HEK293 (cell line): ENCODE results near the gene COL1A1.

ENCODE experiments used
- EGR2 ChIP-seq: fragments of 450-650 bp; formaldehyde crosslinking; IDR thresholded peaks from 2 replicates; pipeline ENCODE4 v1.5.1; 2016; ENCODE audit warnings: low read depth, missing biosample characterization, missing genetic modification characterization
- HOXA7 ChIP-seq: sonication (generic); formaldehyde crosslinking; IDR thresholded peaks from 2 replicates; pipeline ENCODE4 v1.8.1; 2022; ENCODE audit warnings: missing genetic modification reagents, borderline replicate concordance
- KLF16 ChIP-seq: fragments of 450-650 bp; formaldehyde crosslinking; IDR thresholded peaks from 2 replicates; pipeline ENCODE4 v1.5.1; 2017; ENCODE audit warnings: missing biosample characterization, missing genetic modification characterization
- OVOL3 ChIP-seq: fragments of 450-650 bp; formaldehyde crosslinking; IDR thresholded peaks from 2 replicates; pipeline ENCODE4 v1.5.1; 2016; ENCODE audit warnings: missing biosample characterization, missing genetic modification characterization
- SALL2 ChIP-seq: fragments of 450-650 bp; formaldehyde crosslinking; IDR thresholded peaks from 2 replicates; pipeline ENCODE4 v1.5.0; 2017; ENCODE audit warnings: missing biosample characterization, mild to moderate bottlenecking, missing genetic modification characterization, borderline replicate concordance
- SETDB1 ChIP-seq: IDR thresholded peaks from one replicate; pipeline ENCODE4 v1.6.1; 2017; ENCODE audit warnings: mild to moderate bottlenecking, low read length, moderate library complexity, mixed read lengths; ENCODE audit not compliant: insufficient read length
- SP7 ChIP-seq: fragments of 450-650 bp; formaldehyde crosslinking; IDR thresholded peaks from 2 replicates; pipeline ENCODE4 v1.5.1; 2016; ENCODE audit warnings: missing biosample characterization, missing genetic modification characterization
- TCF7L2 ChIP-seq: IDR thresholded peaks from 2 replicates; pipeline ENCODE4 v1.6.1; 2011; ENCODE audit warnings: low read depth, mild to moderate bottlenecking, inconsistent platforms, low read length, moderate library complexity, borderline replicate concordance
- ZBTB7A ChIP-seq: fragments of 450-650 bp; formaldehyde crosslinking; IDR thresholded peaks from 2 replicates; pipeline ENCODE4 v1.5.1; 2016; ENCODE audit warnings: low read depth, missing biosample characterization, missing genetic modification characterization
- ZBTB8A ChIP-seq: fragments of 450-650 bp; formaldehyde crosslinking; IDR thresholded peaks from 2 replicates; pipeline ENCODE4 v1.5.1; 2016; ENCODE audit warnings: missing biosample characterization, missing genetic modification characterization
- ZFP3 ChIP-seq: fragments of 450-650 bp; formaldehyde crosslinking; IDR thresholded peaks from 2 replicates; pipeline ENCODE4 v1.5.1; 2016; ENCODE audit warnings: low read depth, missing biosample characterization, missing genetic modification characterization
- ZFP37 ChIP-seq: fragments of 450-650 bp; formaldehyde crosslinking; IDR thresholded peaks from 2 replicates; pipeline ENCODE4 v1.5.1; 2016; ENCODE audit warnings: missing biosample characterization, missing genetic modification characterization
- ZNF133 ChIP-seq: fragments of 450-650 bp; formaldehyde crosslinking; IDR thresholded peaks from 2 replicates; pipeline ENCODE4 v1.5.1; 2016; ENCODE audit warnings: missing biosample characterization, missing genetic modification characterization
- ZNF148 ChIP-seq: fragments of 450-650 bp; formaldehyde crosslinking; IDR thresholded peaks from 2 replicates; pipeline ENCODE4 v1.5.0; 2017; ENCODE audit warnings: missing biosample characterization, missing genetic modification characterization, borderline replicate concordance
- ZNF16 ChIP-seq: fragments of 450-650 bp; formaldehyde crosslinking; IDR thresholded peaks from 2 replicates; pipeline ENCODE4 v1.5.1; 2016; ENCODE audit warnings: low read depth, missing biosample characterization, missing genetic modification characterization
- ZNF211 ChIP-seq: fragments of 450-650 bp; formaldehyde crosslinking; IDR thresholded peaks from 2 replicates; pipeline ENCODE4 v1.5.1; 2016; ENCODE audit warnings: low read depth, missing biosample characterization, missing genetic modification characterization
- ZNF221 ChIP-seq: fragments of 450-650 bp; formaldehyde crosslinking; IDR thresholded peaks from 2 replicates; pipeline ENCODE4 v1.5.1; 2017; ENCODE audit warnings: missing biosample characterization, missing genetic modification characterization, borderline replicate concordance
- ZNF266 ChIP-seq: fragments of 450-650 bp; formaldehyde crosslinking; IDR thresholded peaks from 2 replicates; pipeline ENCODE4 v1.5.1; 2016; ENCODE audit warnings: missing biosample characterization, missing genetic modification characterization, low read depth
- ZNF292 ChIP-seq: fragments of 450-650 bp; formaldehyde crosslinking; IDR thresholded peaks from 2 replicates; pipeline ENCODE4 v1.5.1; 2016; ENCODE audit warnings: low read depth, missing biosample characterization, missing genetic modification characterization, borderline replicate concordance
- ZNF302 ChIP-seq: fragments of 450-650 bp; formaldehyde crosslinking; IDR thresholded peaks from 2 replicates; pipeline ENCODE4 v1.5.1; 2016; ENCODE audit warnings: missing biosample characterization, missing genetic modification characterization, low read depth
- ZNF324 ChIP-seq: fragments of 450-650 bp; formaldehyde crosslinking; IDR thresholded peaks from 2 replicates; pipeline ENCODE4 v1.5.1; 2016; ENCODE audit warnings: missing biosample characterization, missing genetic modification characterization
- ZNF350 ChIP-seq: fragments of 450-650 bp; formaldehyde crosslinking; IDR thresholded peaks from 2 replicates; pipeline ENCODE4 v1.5.0; 2017; ENCODE audit warnings: missing biosample characterization, mild to moderate bottlenecking, missing genetic modification characterization
- ZNF37A ChIP-seq: fragments of 450-650 bp; IDR thresholded peaks from 2 replicates; pipeline ENCODE4 v1.5.1; 2018; ENCODE audit warnings: missing biosample characterization, missing genetic modification characterization
- ZNF530 ChIP-seq: fragments of 450-650 bp; formaldehyde crosslinking; IDR thresholded peaks from 2 replicates; pipeline ENCODE4 v1.5.1; 2016; ENCODE audit warnings: low read depth, missing biosample characterization, missing genetic modification characterization
- ZNF560 ChIP-seq: fragments of 450-650 bp; formaldehyde crosslinking; IDR thresholded peaks from 2 replicates; pipeline ENCODE4 v1.5.1; 2017; ENCODE audit warnings: missing biosample characterization, missing genetic modification characterization, borderline replicate concordance
- ZNF571 ChIP-seq: fragments of 450-650 bp; formaldehyde crosslinking; IDR thresholded peaks from 2 replicates; pipeline ENCODE4 v1.5.0; 2017; ENCODE audit warnings: missing biosample characterization, missing genetic modification characterization
- ZNF580 ChIP-seq: fragments of 450-650 bp; formaldehyde crosslinking; IDR thresholded peaks from 2 replicates; pipeline ENCODE4 v1.5.1; 2016; ENCODE audit warnings: missing biosample characterization, missing genetic modification characterization
- ZNF621 ChIP-seq: fragments of 450-650 bp; formaldehyde crosslinking; IDR thresholded peaks from 2 replicates; pipeline ENCODE4 v1.5.1; 2017; ENCODE audit warnings: missing biosample characterization, missing genetic modification characterization
- ZNF654 ChIP-seq: fragments of 450-650 bp; formaldehyde crosslinking; IDR thresholded peaks from 2 replicates; pipeline ENCODE4 v1.5.1; 2016; ENCODE audit warnings: low read depth, missing biosample characterization, missing genetic modification characterization
- ZNF707 ChIP-seq: fragments of 450-650 bp; formaldehyde crosslinking; IDR thresholded peaks from 2 replicates; pipeline ENCODE4 v1.5.1; 2016; ENCODE audit warnings: missing biosample characterization, missing genetic modification characterization
- ZNF76 ChIP-seq: fragments of 450-650 bp; formaldehyde crosslinking; IDR thresholded peaks from 2 replicates; pipeline ENCODE4; 2016; ENCODE audit warnings: low read depth, missing biosample characterization, missing genetic modification characterization, borderline replicate concordance
- ZNF768 ChIP-seq: fragments of 450-650 bp; formaldehyde crosslinking; IDR thresholded peaks from 2 replicates; pipeline ENCODE4 v1.5.1; 2018; ENCODE audit warnings: missing biosample characterization, mild to moderate bottlenecking, missing genetic modification characterization
- ZNF785 ChIP-seq: fragments of 450-650 bp; formaldehyde crosslinking; IDR thresholded peaks from 2 replicates; pipeline ENCODE4 v1.5.1; 2016; ENCODE audit warnings: missing biosample characterization, missing genetic modification characterization
- ZSCAN23 ChIP-seq: fragments of 450-650 bp; formaldehyde crosslinking; IDR thresholded peaks from 2 replicates; pipeline ENCODE4 v1.5.1; 2016; ENCODE audit warnings: missing biosample characterization, missing genetic modification characterization
- ZSCAN4 ChIP-seq: fragments of 450-650 bp; formaldehyde crosslinking; IDR thresholded peaks from 2 replicates; pipeline ENCODE4 v1.5.1; 2017; ENCODE audit warnings: missing biosample characterization, missing genetic modification characterization

COL1A1 gene

GRCh38 chr17:50151937-50152547 lies 49.4 kb downstream of the COL1A1 start (continued):
- TF ChIP-seq ZNF266 (tag by site-specific recombination) (no peak), SP7 (tag by site-specific recombination) (peak; percentile 88), ZNF133 (tag by site-specific recombination) (no peak), ZNF580 (tag by site-specific recombination) (no peak; the same call in 1 of the 2 replicates), ZNF707 (tag by site-specific recombination) (no peak), ZNF785 (tag by site-specific recombination) (no peak), ZNF530 (no peak), OVOL3 (tag by site-specific recombination) (no peak), ZNF768 (tag by site-specific recombination) (no peak), ZSCAN4 (tag by site-specific recombination) (peak; percentile 41; the same call in 1 of the 2 replicates), ZNF350 (tag by site-specific recombination) (no peak), ZNF37A (no peak), ZNF324 (peak; percentile 95), ZNF76 (peak; percentile 88), ZNF292 (no peak), ZNF221 (tag by site-specific recombination) (no peak), ZNF621 (no peak), ZNF302 (no peak), TCF7L2 (no peak), ZNF211 (tag by site-specific recombination) (no peak), ZSCAN23 (tag by site-specific recombination) (peak; percentile 60; the same call in 1 of the 2 replicates), ZNF148 (tag by site-specific recombination) (0 out of 2 replicates have a peak, but pooled peaks have one; percentile 6), ZBTB8A (no peak; the same call in none of the 2 replicates), ZFP37 (tag by site-specific recombination) (peak; percentile 77; the same call in 1 of the 2 replicates), ZBTB7A (tag by site-specific recombination) (peak; percentile 75; the same call in 1 of the 2 replicates), EGR2 (tag by site-specific recombination) (peak; percentile 99), SALL2 (tag by site-specific recombination) (no peak), ZNF571 (tag by site-specific recombination) (no peak), HOXA7 (CRISPR knock-in tag) (no peak), ZFP3 (tag by site-specific recombination) (no peak), ZNF16 (tag by site-specific recombination) (peak; percentile 26; the same call in 1 of the 2 replicates), KLF16 (tag by site-specific recombination) (peak; percentile 92), SETDB1 (no peak), ZNF560 (tag by site-specific recombination) (no peak), ZNF654 (tag by site-specific recombination) (no peak)
